Adrenal gland (tissue), 5 donors: ENCODE results near the gene SPOCK1.

Experiments used
- CTCF ChIP-seq, 6 experiments: fragments of 450-650 bp in 4 of 6; fragments of 200-600 bp in 2 of 6; sonication (generic) in 1 of 6; IDR thresholded peaks; 1 replicate in 5 of 6; 2 replicates in 1 of 6; pipeline versions ENCODE4 v1.5.1 to v1.8.0; 2016 to 2021; ENCODE audit warnings: antibody characterized with exemption in 6 of 6, mild to moderate bottlenecking in 2 of 6, moderate library complexity in 1 of 6
- POLR2A ChIP-seq, 2 donors: fragments of 450-650 bp; IDR thresholded peaks; one replicate each; pipeline ENCODE4 v1.6.1; 2017; ENCODE audit warnings: antibody characterized with exemption in 2 of 2, mild to moderate bottlenecking in 2 of 2, moderate library complexity in 1 of 2
- donor health status: DM: no; HTN: no; CAD: no.

GRCh38 chr5:137383909-137384308 is 115.2 kb downstream of the SPOCK1 start:
- TF ChIP-seq POLR2A (IDR thresholded peaks at IDR 0.05) (no peak), CTCF (IDR thresholded peaks at IDR 0.05) (no peak)
